Measurements from ENCODE around the gene ASNS. TPM values are rescaled to one million over a fixed set of nuclear protein-coding genes. Genes with fewer than 3 reads are reported as not detected.

The ASNS gene
- total RNA-seq, 2 experiments from 2014 or later = 124 to 283 TPM

DNA sequence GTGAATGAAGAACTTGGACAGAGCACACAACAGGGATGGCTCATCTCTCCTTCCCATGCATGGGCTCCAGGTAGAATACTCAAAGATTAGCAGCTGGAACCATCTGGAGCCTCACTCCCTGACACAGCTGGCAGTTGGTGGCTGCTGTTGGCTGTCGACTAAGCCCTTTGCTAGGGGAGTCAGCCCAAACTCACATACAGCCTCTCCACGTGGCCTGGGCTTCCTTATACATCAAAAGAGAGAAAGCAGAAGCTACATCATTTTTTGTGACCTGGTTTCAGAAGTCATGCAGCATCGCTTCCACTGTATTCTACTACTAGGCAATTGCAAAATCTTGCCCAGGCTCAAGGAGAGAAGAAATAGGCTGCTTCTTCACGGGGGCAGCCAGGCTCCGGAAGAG, 24.4 kb downstream of the ASNS start:
- Histone ChIP-seq H3K79me2 (ENCODE audit: insufficient read depth, low read depth, low read length) (no peaks in the 10 kb centered on the region), H3K27ac (ENCODE audit: low read depth, low read length, poor library complexity, severe bottlenecking) (no peak overlapping the region)

DNA sequence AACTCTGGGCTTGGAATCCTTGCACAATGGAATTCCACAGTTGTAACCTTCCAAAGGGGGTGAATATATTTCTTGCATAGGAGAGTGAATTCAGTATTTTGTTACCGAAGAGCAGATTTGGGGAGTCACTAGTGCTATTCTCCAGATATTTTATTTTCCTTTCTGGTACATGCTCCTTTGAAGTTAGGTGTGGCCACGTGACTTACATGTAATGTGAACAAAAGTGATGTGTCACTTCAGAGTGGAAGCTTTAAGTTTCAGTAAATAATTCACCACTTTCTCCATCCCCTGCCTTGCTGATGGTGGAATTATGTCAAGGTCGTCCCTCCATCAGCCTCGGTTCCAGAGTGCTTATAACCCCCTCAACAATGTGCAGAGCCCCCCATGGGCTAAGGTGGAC, 25.3 kb downstream of the ASNS start:
- Histone ChIP-seq H3K9me2 (ENCODE audit: insufficient read depth, low read length) (no peaks in the 10 kb centered on the region), H4K20me1 (ENCODE audit: insufficient read depth, low read length) (no peaks in the 10 kb centered on the region), H3K27ac (ENCODE audit: low read depth, low read length, poor library complexity, severe bottlenecking) (no peak overlapping the region), H3K4me1 (ENCODE audit: insufficient read depth, low read length, poor library complexity, severe bottlenecking) (no peaks in the 10 kb centered on the region), H3K79me2 (ENCODE audit: insufficient read depth, low read depth, low read length) (no peaks in the 10 kb centered on the region), H3K4me2 (ENCODE audit: low read length) (no peak overlapping the region), H3K36me3 (ENCODE audit: insufficient read depth, low read length) (peaks cover 11% of the 10 kb centered on the region), H3K4me3 (ENCODE audit: low read depth, low read length, poor library complexity, severe bottlenecking) (no peak overlapping the region), H3K9me3 (ENCODE audit: low read length) (no peaks in the 10 kb centered on the region), H2AFZ (ENCODE audit: low read length) (no peak overlapping the region)
- intact Hi-C loops (cut with micrococcal nuclease; ENCODE audit: unreplicated experiment) = loop anchor here (10.0 kb wide), 1 partner anchor 168 kb away; no protein-coding TSS in a partner anchor
- BruUV-seq (replicated peaks) = no TSS peak
- TF ChIP-seq, protein P1, sequence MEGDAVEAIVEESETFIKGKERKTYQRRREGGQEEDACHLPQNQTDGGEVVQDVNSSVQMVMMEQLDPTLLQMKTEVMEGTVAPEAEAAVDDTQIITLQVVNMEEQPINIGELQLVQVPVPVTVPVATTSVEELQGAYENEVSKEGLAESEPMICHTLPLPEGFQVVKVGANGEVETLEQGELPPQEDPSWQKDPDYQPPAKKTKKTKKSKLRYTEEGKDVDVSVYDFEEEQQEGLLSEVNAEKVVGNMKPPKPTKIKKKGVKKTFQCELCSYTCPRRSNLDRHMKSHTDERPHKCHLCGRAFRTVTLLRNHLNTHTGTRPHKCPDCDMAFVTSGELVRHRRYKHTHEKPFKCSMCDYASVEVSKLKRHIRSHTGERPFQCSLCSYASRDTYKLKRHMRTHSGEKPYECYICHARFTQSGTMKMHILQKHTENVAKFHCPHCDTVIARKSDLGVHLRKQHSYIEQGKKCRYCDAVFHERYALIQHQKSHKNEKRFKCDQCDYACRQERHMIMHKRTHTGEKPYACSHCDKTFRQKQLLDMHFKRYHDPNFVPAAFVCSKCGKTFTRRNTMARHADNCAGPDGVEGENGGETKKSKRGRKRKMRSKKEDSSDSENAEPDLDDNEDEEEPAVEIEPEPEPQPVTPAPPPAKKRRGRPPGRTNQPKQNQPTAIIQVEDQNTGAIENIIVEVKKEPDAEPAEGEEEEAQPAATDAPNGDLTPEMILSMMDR (conservative IDR thresholded peaks at IDR 0.05; ENCODE audit: low read length) = no peak
- TF ChIP-seq EZH2phosphoT487 (IDR thresholded peaks at IDR 0.05; ENCODE audit: borderline replicate concordance, low read depth, low read length) = no peak
- POLR2A ChIA-PET = interaction anchor here (0.6 to 2.4 kb wide), 4 partner anchors 10 to 707 kb away, joined by 3 to 10 read pairs (median 4); partner anchors contain the start of gene ASNS
- DNase-seq (ENCODE audit: low spot score) = no peak
- CTCF ChIA-PET (ENCODE audit: unreplicated experiment) = interaction anchor here (0.6 kb wide), 1 partner anchor 401 kb away, joined by 5 read pairs; no protein-coding TSS in a partner anchor

More for the DNA sequence above, 24.4 kb downstream of the ASNS start:
- Histone ChIP-seq H3K9me2 (ENCODE audit: insufficient read depth, low read length) (no peaks in the 10 kb centered on the region), H2AFZ (ENCODE audit: low read length) (no peak overlapping the region), H4K20me1 (ENCODE audit: insufficient read depth, low read length) (no peaks in the 10 kb centered on the region), H3K4me3 (ENCODE audit: low read depth, low read length, poor library complexity, severe bottlenecking) (no peak overlapping the region), H3K9me3 (ENCODE audit: low read length) (no peaks in the 10 kb centered on the region), H3K36me3 (ENCODE audit: insufficient read depth, low read length) (peaks cover 19% of the 10 kb centered on the region), H3K4me1 (ENCODE audit: insufficient read depth, low read length, poor library complexity, severe bottlenecking) (no peaks in the 10 kb centered on the region), H3K4me2 (ENCODE audit: low read length) (no peak overlapping the region)
- BruUV-seq (replicated peaks) = no TSS peak
- intact Hi-C loops (cut with micrococcal nuclease; ENCODE audit: unreplicated experiment) = loop anchor here (10.0 kb wide), 1 partner anchor 167 kb away; no protein-coding TSS in a partner anchor
- peak; percentile 51 for DNase-seq (ENCODE audit: low spot score)
- ChIA-PET CTCF (ENCODE audit: unreplicated experiment) (interaction anchor here (0.6 kb wide), 1 partner anchor 400 kb away, joined by 5 read pairs; no protein-coding TSS in a partner anchor), POLR2A (interaction anchor here (0.5 to 2.4 kb wide), 6 partner anchors 9 to 707 kb away, joined by 3 to 10 read pairs (median 4); partner anchors contain the start of gene ASNS)
- TF ChIP-seq EZH2phosphoT487 (IDR thresholded peaks at IDR 0.05; ENCODE audit: borderline replicate concordance, low read depth, low read length) = no peak
- TF ChIP-seq, protein P1 (conservative IDR thresholded peaks at IDR 0.05; ENCODE audit: low read length) = no peak

DNA sequence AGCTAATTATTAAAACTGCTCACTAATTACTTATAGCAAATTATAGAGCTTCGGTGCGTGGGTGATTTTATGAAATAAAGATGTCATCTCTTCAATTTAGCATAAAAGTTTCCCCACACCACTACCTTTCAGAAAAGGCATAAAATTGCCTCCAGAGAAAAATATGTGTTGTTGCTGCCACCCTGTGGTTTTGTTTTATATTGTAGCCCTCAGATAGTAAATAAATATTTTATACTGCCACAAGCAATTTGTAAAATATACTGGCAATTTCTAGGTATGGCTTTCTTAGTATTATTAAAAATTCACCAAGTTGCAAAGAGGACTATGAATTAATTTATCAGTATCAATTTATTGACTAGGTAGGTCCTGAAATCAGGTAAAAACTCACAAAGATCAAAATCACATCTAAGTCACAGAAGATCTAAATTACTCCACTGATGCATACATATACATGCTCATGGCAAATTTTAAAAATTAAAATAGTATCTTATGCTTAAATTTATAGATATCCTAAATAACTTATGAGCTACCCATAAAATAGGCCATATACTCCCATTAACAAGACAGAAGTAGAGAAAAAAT, 26.5 kb downstream of the ASNS start:
- ChIA-PET CTCF (ENCODE audit: unreplicated experiment) (no interaction called here), POLR2A (interaction anchor here (0.6 kb wide), 1 partner anchor 22 kb away, joined by 3 read pairs; no protein-coding TSS in a partner anchor)
- Histone ChIP-seq H3K9me2 (ENCODE audit: insufficient read depth, low read length) (no peaks in the 10 kb centered on the region), H3K79me2 (ENCODE audit: insufficient read depth, low read depth, low read length) (no peaks in the 10 kb centered on the region), H3K36me3 (ENCODE audit: insufficient read depth, low read length) (peaks cover 3% of the 10 kb centered on the region), H3K4me2 (ENCODE audit: low read length) (no peak overlapping the region), H3K9me3 (ENCODE audit: low read length) (no peaks in the 10 kb centered on the region), H4K20me1 (ENCODE audit: insufficient read depth, low read length) (no peaks in the 10 kb centered on the region), H3K4me1 (ENCODE audit: insufficient read depth, low read length, poor library complexity, severe bottlenecking) (no peaks in the 10 kb centered on the region), H2AFZ (ENCODE audit: low read length) (no peak overlapping the region), H3K27ac (ENCODE audit: low read depth, low read length, poor library complexity, severe bottlenecking) (no peak overlapping the region), H3K4me3 (ENCODE audit: low read depth, low read length, poor library complexity, severe bottlenecking) (no peak overlapping the region)
- TF ChIP-seq, protein P1 (conservative IDR thresholded peaks at IDR 0.05; ENCODE audit: low read length) = peak; percentile 83
- no peak for TF ChIP-seq EZH2phosphoT487 (IDR thresholded peaks at IDR 0.05; ENCODE audit: borderline replicate concordance, low read depth, low read length)
- BruUV-seq (replicated peaks) = no TSS peak
- intact Hi-C loops (cut with micrococcal nuclease; ENCODE audit: unreplicated experiment) = loop anchor here (10.0 kb wide), 1 partner anchor 169 kb away; no protein-coding TSS in a partner anchor
- peak; percentile 38 for DNase-seq (ENCODE audit: low spot score)

All from OCI-LY7 (cell line).